Pancreas (tissue), 8 donors: ENCODE measurements around the gene AGFG1. TPM values are rescaled to one million over a fixed set of nuclear protein-coding genes. Genes with fewer than 3 reads are reported as not detected.

Experiments
- microRNA-seq, 2 donors: library from miRNA; unstranded; fragments of <30 nt; microRNA quantifications; one replicate each; pipeline versions ENCODE4 to v1.1.0, GENCODE V29; 2019 to 2020
- polyA plus RNA-seq, 2 donors: library from polyadenylated mRNA; stranded (reverse); fragments of 200-250 nt; gene quantifications; one replicate each; pipeline ENCODE4 v1.2.3, GENCODE V29; 2013
- total RNA-seq, 6 donors: library from RNA; stranded (reverse); fragmentation: NEBNext Ultra II Directional in 4 of 6; extraction: Animal tissue kit (Norgen Biotek cat#: 25700) in 4 of 6; gene quantifications; one replicate each; pipeline versions ENCODE4 v1.2.1 to v1.2.4, GENCODE V29; 2021 to 2023
- donor health status: healthy with polysubstance abuse.
- donor health status: DM: no; HTN: no; CAD: no; lungs with moderate emphysema.
- donor health status: DM: no; HTN: no; CAD: no.
- donor health status: Bipolar disorder and iron deficiency.
- donor health status: DM: yes; HTN: yes; CAD: no.
- donor health status: DM: no; HTN: no; CAD: no.
- donor health status: DM: no; HTN: no; CAD: no.
- donor health status: DM: yes; HTN: yes; CAD: no.

Gene AGFG1
- total and polyA plus RNA-seq, 8 donors, result 9.0 to 39.7 (median 25.9) TPM

Small RNA genes lying within 50 kb of the gene (microRNA-seq; reads per million reads assigned to microRNA genes)
- 0 reads per million in 2 donors for gene MIR5703

Other genes with a start within 250 kb of the AGFG1 start
- gene MFF, start 146.9 kb upstream of the AGFG1 start, total RNA-seq, result 10 to 100 TPM; 29.8 to 47.9 (median 38.0) TPM
- gene MFF, start 146.9 kb upstream of the AGFG1 start, polyA plus RNA-seq, result 10 to 100 TPM; 46.1 to 71.7 TPM
- gene TM4SF20, start 92.8 kb upstream of the AGFG1 start, total RNA-seq, result not detected
- not detected for gene TM4SF20, start 92.8 kb upstream of the AGFG1 start, polyA plus RNA-seq
- not detected for gene SCYGR1, start 84.2 kb upstream of the AGFG1 start, total RNA-seq
- gene SCYGR1, start 84.2 kb upstream of the AGFG1 start, polyA plus RNA-seq, result not detected
- not detected for gene SCYGR2, start 126.7 kb downstream of the AGFG1 start, total RNA-seq
- gene SCYGR2, start 126.7 kb downstream of the AGFG1 start, polyA plus RNA-seq, result not detected
- gene SCYGR3, start 142.7 kb downstream of the AGFG1 start, total RNA-seq, result not detected
- gene SCYGR3, start 142.7 kb downstream of the AGFG1 start, polyA plus RNA-seq, result not detected
- not detected for gene SCYGR4, start 145.3 kb downstream of the AGFG1 start, total RNA-seq
- gene SCYGR4, start 145.3 kb downstream of the AGFG1 start, polyA plus RNA-seq, result not detected
- not detected for gene SCYGR5, start 194.6 kb downstream of the AGFG1 start, total RNA-seq
- not detected for gene SCYGR5, start 194.6 kb downstream of the AGFG1 start, polyA plus RNA-seq
- gene SLC19A3, start 245.9 kb downstream of the AGFG1 start, total RNA-seq, result 1 to 10 TPM; 1.0 to 4.6 (median 3.0) TPM
- 1 to 10 TPM; 2.3 to 7.1 TPM for gene SLC19A3, start 245.9 kb downstream of the AGFG1 start, polyA plus RNA-seq